Left ventricle myocardium inferior (tissue), 1 donor: ENCODE measurements around the gene ADAMTSL2. TPM values are rescaled to one million over a fixed set of nuclear protein-coding genes. Genes with fewer than 3 reads are reported as not detected.

ENCODE experiments used
- DNase-seq: peaks from one replicate; pipeline ENCODE4 v3.0.0-alpha.2; 2020
- H3K27ac ChIP-seq: fragments of 200-600 bp; replicated peaks from 2 replicates; pipeline ENCODE4 v1.8.0; 2021
- H3K27me3 ChIP-seq: fragments of 200-600 bp; 2 replicates; pipeline ENCODE4 v1.8.0; 2021; ENCODE audit warnings: low read depth
- H3K36me3 ChIP-seq: fragments of 200-600 bp; 2 replicates; pipeline ENCODE4 v1.8.0; 2021
- H3K4me1 ChIP-seq: fragments of 200-600 bp; 2 replicates; pipeline ENCODE4 v1.8.0; 2021
- H3K4me3 ChIP-seq: fragments of 200-600 bp; 2 replicates; pipeline ENCODE4 v1.8.0; 2021; ENCODE audit warnings: mild to moderate bottlenecking, moderate library complexity
- H3K9me3 ChIP-seq: fragments of 200-600 bp; replicated peaks from 2 replicates; pipeline ENCODE4 v1.8.0; 2021
- CTCF ChIP-seq: fragments of 200-600 bp; IDR thresholded peaks from 2 replicates; pipeline ENCODE4 v1.8.0; 2021; ENCODE audit warnings: antibody characterized with exemption, mild to moderate bottlenecking, borderline replicate concordance
- intact Hi-C: fragments of 100-400 bp; cut with micrococcal nuclease; formaldehyde crosslinking; loops from one replicate; pipeline ENCODE4 v1.11.0; 2022
- total RNA-seq: library from RNA; stranded (reverse); fragmentation: NEBNext Ultra II Directional; extraction: Animal tissue kit (Norgen Biotek cat#: 25700); gene quantifications from one replicate; pipeline ENCODE4 v1.2.1, GENCODE V29; 2021
- donor health status: DM: no; HTN: yes; CAD: no; lungs with severe emphysema.

The ADAMTSL2 gene
- total RNA-seq, 1 donor from 2014 or later: 6.0 TPM

GRCh38 chr9:133496861-133497842 lies 37.4 kb upstream of the ADAMTSL2 start:
- peaks cover 19% of the 10 kb centered on the region for H3K27me3 ChIP-seq
- no peak overlapping the region for H3K27ac ChIP-seq
- intact Hi-C loops: no loop called here
- no peak for TF ChIP-seq CTCF
- H3K4me3 ChIP-seq: no peak overlapping the region
- no peaks in the 10 kb centered on the region for H3K36me3 ChIP-seq
- H3K4me1 ChIP-seq: peaks cover 26% of the 10 kb centered on the region
- DNase-seq: no peak
- peaks cover 14% of the 10 kb centered on the region for H3K9me3 ChIP-seq

GRCh38 chr9:133499132-133499891 lies 35.2 kb upstream of the ADAMTSL2 start:
- Histone ChIP-seq H3K27me3 (peaks cover 23% of the 10 kb centered on the region), H3K27ac (peak overlapping the region; percentile 5), H3K36me3 (no peaks in the 10 kb centered on the region), H3K4me3 (no peak overlapping the region), H3K4me1 (peaks cover 16% of the 10 kb centered on the region), H3K9me3 (peaks cover 26% of the 10 kb centered on the region)
- TF ChIP-seq CTCF: peak; percentile 25
- intact Hi-C loops: no loop called here
- DNase-seq: peak; percentile 47

GRCh38 chr9:133499892-133500270 lies 34.6 kb upstream of the ADAMTSL2 start:
- no peak for DNase-seq
- intact Hi-C loops: no loop called here
- Histone ChIP-seq H3K27me3 (peaks cover 23% of the 10 kb centered on the region), H3K4me3 (no peak overlapping the region), H3K27ac (peak overlapping the region; percentile 5), H3K36me3 (no peaks in the 10 kb centered on the region), H3K9me3 (peaks cover 26% of the 10 kb centered on the region), H3K4me1 (peaks cover 16% of the 10 kb centered on the region)
- no peak for TF ChIP-seq CTCF

GRCh38 chr9:133502112-133502511 lies 32.4 kb upstream of the ADAMTSL2 start:
- Histone ChIP-seq H3K4me3 (no peak overlapping the region), H3K27me3 (peaks cover 21% of the 10 kb centered on the region), H3K9me3 (peaks cover 26% of the 10 kb centered on the region), H3K36me3 (no peaks in the 10 kb centered on the region), H3K27ac (no peak overlapping the region), H3K4me1 (peaks cover 35% of the 10 kb centered on the region)
- intact Hi-C loops: no loop called here
- DNase-seq: no peak
- no peak for TF ChIP-seq CTCF

- H3K36me3 ChIP-seq: no peaks in the 10 kb centered on the region
- H3K27ac ChIP-seq: peak overlapping the region; percentile 66
- peaks cover 22% of the 10 kb centered on the region for H3K27me3 ChIP-seq
- H3K4me1 ChIP-seq: peaks cover 33% of the 10 kb centered on the region
- H3K9me3 ChIP-seq: peaks cover 26% of the 10 kb centered on the region
- TF ChIP-seq CTCF: no peak
- intact Hi-C loops: no loop called here
- DNase-seq: no peak
- no peak overlapping the region for H3K4me3 ChIP-seq
Observed at GRCh38 chr9:133505186-133505830, 29.2 kb upstream of the ADAMTSL2 start.
